Kidney epithelial cell (primary cell): ENCODE measurements around the gene SYT3. TPM values are rescaled to one million over a fixed set of nuclear protein-coding genes. Genes with fewer than 3 reads are reported as not detected.
"Not testable (repeated sequence)": the region's sequence is repeated elsewhere in the genome, so short reads cannot be mapped to it uniquely, and the experiment has no call there.

Source experiments
- DNase-seq: peaks from one replicate; pipeline ENCODE4 v3.0.0-alpha.2; 2010; ENCODE audit warnings: low read depth
- H3K27me3 ChIP-seq: 2 replicates; pipeline ENCODE4 v1.6.0; 2011; ENCODE audit warnings: low read length; ENCODE audit not compliant: control insufficient read depth, insufficient read depth
- H3K36me3 ChIP-seq: 2 replicates; pipeline ENCODE4 v1.5.1; 2011; ENCODE audit warnings: low read length; ENCODE audit not compliant: control insufficient read depth, insufficient read depth
- H3K4me3 ChIP-seq: 2 replicates; pipeline ENCODE4 v1.5.1; 2011; ENCODE audit warnings: low read depth, mild to moderate bottlenecking, control low read depth, low read length
- total RNA-seq: library from RNA; depleted of rRNA; stranded (reverse); fragments of >200 nt; gene quantifications from 2 replicates; pipeline ENCODE4 v1.2.3, GENCODE V29; 2015
- TF ChIP-seq, protein P1 (sequence below): IDR thresholded peaks from 2 replicates; pipeline ENCODE4 v1.5.1; 2011; ENCODE audit warnings: mild to moderate bottlenecking, moderate library complexity, low read length, control low read depth, inconsistent platforms; ENCODE audit not compliant: insufficient read depth, poor library complexity, severe bottlenecking

SYT3 gene
- total RNA-seq, 1 donor from 2014 or later, result 0.29 TPM

DNA sequence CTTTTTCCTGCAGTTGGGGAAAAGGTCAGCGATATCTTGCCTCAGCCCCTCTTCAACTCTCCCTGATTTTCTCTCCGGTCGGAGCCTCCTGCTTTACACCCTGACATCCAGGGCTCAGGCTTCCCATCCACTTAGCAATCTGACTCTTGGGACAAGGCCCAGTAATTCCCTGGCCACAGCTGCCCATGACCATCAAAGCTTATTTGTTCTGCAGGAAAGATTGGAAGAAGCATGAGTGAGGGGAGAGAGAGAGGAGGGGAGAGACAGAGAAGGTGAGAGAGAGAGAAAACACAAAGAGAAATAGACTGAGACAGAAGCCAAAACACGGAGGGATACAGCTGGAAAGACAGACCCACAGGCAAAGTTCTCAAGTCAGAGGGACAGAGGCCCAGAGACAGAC, 13.7 kb downstream of the SYT3 start:
- TF ChIP-seq, protein P1, sequence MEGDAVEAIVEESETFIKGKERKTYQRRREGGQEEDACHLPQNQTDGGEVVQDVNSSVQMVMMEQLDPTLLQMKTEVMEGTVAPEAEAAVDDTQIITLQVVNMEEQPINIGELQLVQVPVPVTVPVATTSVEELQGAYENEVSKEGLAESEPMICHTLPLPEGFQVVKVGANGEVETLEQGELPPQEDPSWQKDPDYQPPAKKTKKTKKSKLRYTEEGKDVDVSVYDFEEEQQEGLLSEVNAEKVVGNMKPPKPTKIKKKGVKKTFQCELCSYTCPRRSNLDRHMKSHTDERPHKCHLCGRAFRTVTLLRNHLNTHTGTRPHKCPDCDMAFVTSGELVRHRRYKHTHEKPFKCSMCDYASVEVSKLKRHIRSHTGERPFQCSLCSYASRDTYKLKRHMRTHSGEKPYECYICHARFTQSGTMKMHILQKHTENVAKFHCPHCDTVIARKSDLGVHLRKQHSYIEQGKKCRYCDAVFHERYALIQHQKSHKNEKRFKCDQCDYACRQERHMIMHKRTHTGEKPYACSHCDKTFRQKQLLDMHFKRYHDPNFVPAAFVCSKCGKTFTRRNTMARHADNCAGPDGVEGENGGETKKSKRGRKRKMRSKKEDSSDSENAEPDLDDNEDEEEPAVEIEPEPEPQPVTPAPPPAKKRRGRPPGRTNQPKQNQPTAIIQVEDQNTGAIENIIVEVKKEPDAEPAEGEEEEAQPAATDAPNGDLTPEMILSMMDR, result no peak
- H3K4me3 ChIP-seq, result no peak overlapping the region
- peaks cover 2% of the 10 kb centered on the region for H3K27me3 ChIP-seq
- DNase-seq, result no peak
- H3K36me3 ChIP-seq, result no peaks in the 10 kb centered on the region

DNA sequence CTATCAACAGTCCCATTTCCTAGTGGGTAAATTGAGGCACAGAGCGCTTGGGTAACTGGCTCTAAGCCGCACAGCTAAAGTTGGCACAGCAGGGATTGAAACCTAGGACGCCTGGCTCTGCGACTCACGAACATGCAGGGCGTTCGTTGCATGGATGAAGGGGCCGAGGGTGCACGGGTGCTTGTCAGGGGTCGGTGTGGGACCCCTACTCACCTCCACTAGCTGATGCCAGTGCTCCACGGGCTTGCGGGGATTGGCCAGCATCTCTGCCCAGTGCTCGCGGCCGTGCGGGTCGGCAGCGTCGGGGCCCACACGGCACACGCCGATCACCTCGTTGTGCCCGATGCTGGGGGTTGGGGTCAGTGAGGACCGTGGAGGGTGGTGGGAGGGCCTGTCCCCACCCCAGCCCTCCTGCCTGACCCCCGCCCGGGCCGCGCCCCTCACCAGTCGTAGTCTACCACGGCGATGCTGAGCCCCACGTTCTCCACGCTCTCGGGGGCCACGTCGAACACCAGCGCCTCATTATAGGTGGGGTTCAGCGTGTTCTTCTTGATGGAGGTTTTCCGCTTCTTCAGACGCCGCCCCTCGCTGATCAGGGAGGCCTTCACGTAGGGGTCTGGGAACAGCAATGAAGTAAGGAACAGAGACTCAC, 14.6 kb downstream of the SYT3 start:
- no peak overlapping the region for H3K4me3 ChIP-seq
- peaks cover 2% of the 10 kb centered on the region for H3K27me3 ChIP-seq
- DNase-seq, result no peak
- TF ChIP-seq, protein P1, result no peak
- no peaks in the 10 kb centered on the region for H3K36me3 ChIP-seq

DNA sequence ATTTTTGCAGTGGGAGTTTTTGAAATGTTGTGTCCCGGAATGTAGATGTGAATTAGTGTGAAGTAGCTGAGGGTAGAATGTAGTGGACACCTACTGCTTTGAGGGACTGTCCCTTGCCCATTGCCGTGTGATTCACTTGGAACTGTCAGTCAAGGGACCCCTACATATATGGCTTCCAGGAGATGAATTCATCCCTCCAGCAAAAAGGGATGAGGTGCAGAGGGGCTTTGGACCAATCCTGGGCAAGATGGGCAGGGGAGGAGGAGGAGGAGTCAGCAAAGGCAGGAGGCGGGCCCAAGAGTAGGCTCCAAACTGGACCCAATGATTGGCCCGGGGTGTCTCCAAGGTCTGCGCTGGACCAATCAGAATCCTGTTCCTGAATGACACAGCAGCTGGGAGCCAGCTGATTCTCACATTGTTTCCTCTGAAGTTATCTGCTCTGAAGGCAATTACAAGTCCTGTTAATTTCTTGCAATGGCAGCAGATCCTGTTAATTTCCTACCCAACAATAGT, 19.2 kb downstream of the SYT3 start:
- DNase-seq, H3K36me3 ChIP-seq, H3K4me3 ChIP-seq, H3K27me3 ChIP-seq: not testable (repeated sequence)

DNA sequence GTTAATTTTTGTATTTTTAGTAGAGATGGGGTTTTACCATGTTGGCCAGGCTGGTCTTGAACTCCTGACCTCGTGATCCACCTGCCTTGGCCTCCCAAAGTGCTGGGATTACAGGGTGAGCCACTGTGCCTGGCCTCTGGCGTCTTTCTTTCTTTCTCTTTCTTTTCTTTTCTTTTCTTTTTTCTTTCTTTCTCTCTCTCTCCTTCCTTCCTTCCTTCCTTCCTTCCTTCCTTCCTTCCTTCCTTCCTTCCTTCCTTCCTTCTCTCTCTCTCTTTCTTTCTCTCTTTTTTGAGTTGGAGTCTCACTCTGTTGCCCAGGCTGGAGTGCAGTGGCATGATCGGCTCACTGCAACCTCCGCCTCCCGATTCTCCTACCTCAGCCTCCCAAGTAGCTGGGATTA, 20.5 kb downstream of the SYT3 start:
- not testable (repeated sequence) for H3K36me3 ChIP-seq, H3K4me3 ChIP-seq, H3K27me3 ChIP-seq, DNase-seq

DNA sequence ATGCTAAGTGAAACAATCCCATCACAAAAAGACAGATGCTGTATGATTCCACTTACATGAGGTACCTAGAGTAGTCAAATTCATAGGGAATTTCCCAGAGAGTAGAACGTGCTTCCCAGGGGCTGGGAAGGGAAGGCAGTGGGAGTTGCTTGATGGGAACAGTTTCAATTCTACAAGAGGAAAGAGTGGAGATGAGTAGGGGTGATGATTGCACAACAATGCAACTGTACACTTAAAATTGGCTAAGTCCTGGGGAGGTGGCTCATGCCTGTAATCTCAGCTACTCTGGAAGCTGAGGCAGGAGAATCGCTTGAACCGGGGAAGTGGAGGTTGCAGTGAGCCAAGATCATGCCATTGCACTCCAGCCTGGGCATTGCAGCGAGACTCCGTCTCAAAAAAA, 21.3 kb downstream of the SYT3 start:
- not testable (repeated sequence) for H3K36me3 ChIP-seq, H3K27me3 ChIP-seq

DNA sequence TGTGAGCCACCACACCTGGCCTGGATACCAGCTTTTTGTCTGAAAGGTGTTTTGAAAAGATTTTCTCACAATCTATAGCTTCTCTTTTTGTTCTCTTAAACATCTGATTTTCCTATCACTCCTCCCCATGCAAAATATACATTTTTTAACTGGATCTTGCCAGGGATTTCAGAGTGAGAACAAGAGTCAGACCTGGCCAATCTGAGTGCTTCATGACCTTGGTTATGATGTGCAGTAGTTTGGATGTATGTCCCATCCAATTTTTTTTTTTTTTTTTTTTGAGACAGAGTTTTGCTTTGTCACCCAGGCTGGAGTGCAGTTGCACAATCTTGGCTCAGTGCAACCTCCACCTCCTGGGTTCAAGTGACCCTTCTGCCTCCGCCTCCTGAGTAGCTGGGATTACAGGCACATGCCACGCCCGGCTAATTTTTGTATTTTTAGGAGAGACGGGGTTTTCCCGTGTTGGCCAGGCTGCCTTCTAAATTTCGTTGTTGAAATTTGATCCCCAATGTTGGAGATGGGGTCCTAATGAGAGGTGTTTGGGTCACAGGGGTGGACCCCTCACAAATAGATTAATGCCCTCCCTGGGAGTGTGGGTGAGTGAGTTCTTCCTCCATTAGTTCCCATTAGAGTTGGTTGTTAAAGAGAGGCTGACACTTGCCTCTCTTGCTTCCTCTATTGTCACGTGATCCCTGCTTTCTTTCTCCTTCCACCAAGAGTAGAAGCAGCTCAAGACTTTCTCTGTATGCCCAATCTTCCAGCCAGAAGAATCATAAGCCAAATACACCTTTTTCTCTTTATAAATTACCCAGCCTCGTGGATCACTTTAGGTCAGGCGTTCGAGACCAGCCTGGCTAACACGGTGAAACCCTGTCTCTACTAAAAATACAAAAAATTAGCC, 26.9 kb downstream of the SYT3 start:
- not testable (repeated sequence) for H3K36me3 ChIP-seq, H3K27me3 ChIP-seq, H3K4me3 ChIP-seq, DNase-seq

More for the DNA sequence above, 21.3 kb downstream of the SYT3 start:
- not testable (repeated sequence) for DNase-seq, H3K4me3 ChIP-seq

DNA sequence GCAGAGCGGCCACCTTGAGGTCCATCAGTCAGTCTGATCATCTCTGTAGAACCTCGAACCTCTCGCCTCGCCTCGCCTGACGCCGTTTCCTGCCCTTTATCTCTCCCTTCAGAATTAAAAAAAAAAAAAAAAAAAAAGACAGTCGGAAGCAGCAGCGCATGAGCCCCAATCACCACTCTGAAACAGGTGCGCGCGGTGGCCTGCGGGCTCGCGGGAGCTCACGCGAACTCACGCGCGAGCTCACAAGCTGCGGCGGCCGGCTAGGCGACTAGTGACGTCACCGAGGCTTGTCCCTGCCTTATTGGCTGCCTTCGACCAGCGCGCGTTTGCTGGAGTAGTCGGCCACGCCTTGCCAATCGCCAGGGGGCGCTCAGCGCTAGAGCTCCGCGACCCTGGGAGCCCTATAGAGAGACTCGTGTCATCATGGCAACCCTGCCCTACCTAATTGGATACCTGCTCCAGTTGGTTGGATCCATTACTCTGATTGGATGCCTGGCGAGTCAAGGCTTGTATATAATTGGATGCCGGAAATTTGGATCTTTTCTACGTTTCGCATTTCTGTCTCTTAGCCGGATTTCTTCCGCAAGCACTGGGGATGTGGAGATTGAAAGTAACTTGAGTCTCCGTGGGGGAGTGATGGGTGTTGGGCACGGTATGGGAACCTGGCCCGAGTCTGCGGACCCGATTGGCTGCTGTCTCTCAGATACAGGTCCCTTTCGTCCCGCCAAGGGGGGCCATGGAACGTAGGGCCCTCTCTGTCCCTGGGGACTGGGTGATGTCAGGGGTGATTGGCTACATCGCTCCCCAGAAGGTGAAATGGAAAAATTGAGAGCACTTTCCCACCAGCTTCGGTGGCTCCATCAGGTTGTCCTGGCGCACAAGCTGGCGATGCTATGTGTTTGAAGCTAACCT, 31.6 kb downstream of the SYT3 start:
- TF ChIP-seq, protein P1, result peak; percentile 65
- no peak overlapping the region for H3K4me3 ChIP-seq
- H3K27me3 ChIP-seq, result peaks cover 4% of the 10 kb centered on the region
- H3K36me3 ChIP-seq, result no peaks in the 10 kb centered on the region
- peak; percentile 45 for DNase-seq
